Lung (tissue), 12 donors: ENCODE measurements around the gene GABARAP. TPM values are rescaled to one million over a fixed set of nuclear protein-coding genes. Genes with fewer than 3 reads are reported as not detected.

Experiments used
- ATAC-seq: fragments of 200-7000 bp; cut with Tn5 transposase; one replicate; pipeline ENCODE4 v1.9.1; 2020; ENCODE audit warnings: moderate number of reproducible peaks; ENCODE audit not compliant: insufficient read depth, low FRiP score
- DNase-seq, 3 donors: peaks; one replicate each; pipeline ENCODE4 v3.0.0-alpha.2; 2013 to 2017
- H3K27ac ChIP-seq, 2 donors: one replicate each; pipeline ENCODE4 v1.5.1; 2013; ENCODE audit warnings: mild to moderate bottlenecking in 2 of 2, moderate library complexity in 2 of 2, control low read depth in 1 of 2, inconsistent platforms in 1 of 2, low read depth in 1 of 2, low read length in 1 of 2
- H3K27me3 ChIP-seq, 3 donors: one replicate each; pipeline ENCODE4 v1.5.1; 2013; ENCODE audit warnings: low read length in 2 of 3; ENCODE audit not compliant: control insufficient read depth in 3 of 3, insufficient read depth in 3 of 3
- H3K36me3 ChIP-seq, 4 donors: one replicate each; pipeline ENCODE4 v1.5.1; 2013; ENCODE audit warnings: low read length in 4 of 4, mild to moderate bottlenecking in 1 of 4, moderate library complexity in 1 of 4; ENCODE audit not compliant: control insufficient read depth in 4 of 4, insufficient read depth in 4 of 4
- H3K4me1 ChIP-seq, 5 donors: one replicate each; pipeline ENCODE4 v1.5.1; 2013; ENCODE audit warnings: low read length in 5 of 5, mild to moderate bottlenecking in 2 of 5, moderate library complexity in 1 of 5; ENCODE audit not compliant: control insufficient read depth in 5 of 5, insufficient read depth in 5 of 5
- H3K4me3 ChIP-seq: one replicate; pipeline ENCODE4 v1.5.1; 2013; ENCODE audit warnings: mild to moderate bottlenecking, control low read depth, moderate library complexity
- H3K9ac ChIP-seq, 2 donors: one replicate each; pipeline ENCODE4 v1.5.1; 2013; ENCODE audit warnings: low read length in 2 of 2, control low read depth in 1 of 2; ENCODE audit not compliant: insufficient read depth in 1 of 2
- H3K9me3 ChIP-seq, 4 donors: one replicate each; pipeline ENCODE4 v1.5.1; 2013; ENCODE audit warnings: low read length in 3 of 4, mild to moderate bottlenecking in 1 of 4, moderate library complexity in 1 of 4; ENCODE audit not compliant: control insufficient read depth in 4 of 4, insufficient read depth in 3 of 4
- CTCF ChIP-seq: IDR thresholded peaks from 2 replicates; pipeline ENCODE4 v1.5.1; 2012; ENCODE audit warnings: mild to moderate bottlenecking; ENCODE audit errors: control extremely low read depth, extremely low read depth
- WGBS, 2 donors: extraction: QIAGEN DNeasy Blood & Tissue Kit; methylation state at CpG; one replicate each; pipeline ENCODE4 v1.1.7; 2013; 5-methylcytosine and 5-hydroxymethylcytosine counted together
- polyA plus RNA-seq, 2 donors: library from polyadenylated mRNA; stranded (reverse); fragments of 200-250 nt; gene quantifications; one replicate each; pipeline ENCODE4 v1.2.1, GENCODE V29; 2013
- total RNA-seq, 2 donors: library from RNA; depleted of rRNA in 1 of 2; stranded (reverse); fragments of >200 nt in 1 of 2; gene quantifications; one replicate each; pipeline ENCODE4 v1.2.1, GENCODE V29; 2014 to 2021
- donor health status: control.
- donor health status: control.
- donor health status: Bipolar disorder and iron deficiency.
- donor health status: healthy.
- donor health status: DM: yes; HTN: yes; CAD: no.

GABARAP gene
- total and polyA plus RNA-seq, 4 donors = 315 to 1,149 (median 685) TPM

GRCh38 chr17:7204828-7205461, 37.3 kb downstream of the GABARAP start:
- Histone ChIP-seq H3K4me3 (peak overlapping the region; percentile 2), H3K4me1 (peaks cover 0 to 17% (median 6%) of the 10 kb centered on the region in 5 donors), H3K27me3 (no peaks in the 10 kb centered on the region), H3K36me3 (peaks cover 0 to 14% (median 6%) of the 10 kb centered on the region in 4 donors), H3K27ac (peak overlapping the region in 1 of 2 donors; percentile 2), H3K9me3 (no peaks in the 10 kb centered on the region), H3K9ac (no peak overlapping the region)
- TF ChIP-seq CTCF = no peak
- DNase-seq (peak; percentile 93 to 95 (median 95)), ATAC-seq (peak; percentile 78)
- 1% methylated on average over 32 to 34 of the region's 34 CpGs for WGBS, 2 donors

GRCh38 chr17:7204336-7204735, 37.9 kb downstream of the GABARAP start:
- no peaks in the 10 kb centered on the region for H3K27me3 ChIP-seq
- H3K9me3 ChIP-seq = no peaks in the 10 kb centered on the region
- H3K27ac ChIP-seq = no peak overlapping the region
- TF ChIP-seq CTCF = no peak
- peaks cover 0 to 15% (median 6%) of the 10 kb centered on the region in 4 donors for H3K36me3 ChIP-seq
- H3K4me3 ChIP-seq = no peak overlapping the region
- H3K4me1 ChIP-seq = peaks cover 0 to 17% (median 6%) of the 10 kb centered on the region in 5 donors
- peak overlapping the region in 1 of 2 donors; percentile 7 for H3K9ac ChIP-seq
- 72 to 89% methylated on average over 15 of the region's 15 CpGs for WGBS, 2 donors
- no peak for ATAC-seq
- peak in 2 of 3 donors; percentile 54 to 57 for DNase-seq

GRCh38 chr17:7203391-7203790, 38.9 kb downstream of the GABARAP start:
- H3K4me3 ChIP-seq = no peak overlapping the region
- H3K4me1 ChIP-seq = peaks cover 0 to 12% (median 6%) of the 10 kb centered on the region in 5 donors
- no peak overlapping the region for H3K27ac ChIP-seq
- H3K9ac ChIP-seq = no peak overlapping the region
- TF ChIP-seq CTCF = no peak
- no peaks in the 10 kb centered on the region for H3K27me3 ChIP-seq
- ATAC-seq (no peak), DNase-seq (no peak)
- H3K36me3 ChIP-seq = peaks cover 0 to 15% (median 6%) of the 10 kb centered on the region in 4 donors
- 90 to 92% methylated on average over 16 of the region's 16 CpGs for whole genome bisulfite sequencing, 2 donors
- no peaks in the 10 kb centered on the region for H3K9me3 ChIP-seq
